H1 (cell line): ENCODE data around the gene SLC12A8. TPM values are rescaled to one million over a fixed set of nuclear protein-coding genes. Genes with fewer than 3 reads are reported as not detected.

Experiments
- CTCF ChIA-PET: fragments of 300-600 bp; sonication (Branson Sonifier 250); formaldehyde crosslinking; loops from one replicate; lab custom pipeline; 2021; ENCODE audit not compliant: partially characterized antibody; lab: Charles Lee
- POLR2A ChIA-PET: fragments of 300-600 bp; sonication (Branson Sonifier 250); formaldehyde crosslinking; loops from one replicate; lab custom pipeline; 2021; ENCODE audit warnings: inconsistent platforms; ENCODE audit not compliant: partially characterized antibody; lab: Charles Lee
- DNase-seq, 2 experiments: peaks; one replicate each; pipeline versions ENCODE4 v3.0.0 to v3.0.0-alpha.2; 2010 to 2022; ENCODE audit warnings: low spot score in 2 of 2, low read depth in 1 of 2, mixed read lengths in 1 of 2
- FAIRE-seq: peaks from 2 replicates; lab custom pipeline; 2011; peaks lifted over from hg19 to GRCh38; lab: Jason Lieb, UNC
- H2AFZ ChIP-seq: 2 replicates; pipeline ENCODE4 v1.8.1; 2012; ENCODE audit warnings: low read length, inconsistent platforms
- H2AK5ac ChIP-seq: 2 replicates; pipeline ENCODE4 v1.6.1; 2013; ENCODE audit warnings: low read depth, low read length
- H2BK120ac ChIP-seq: replicated peaks from 2 replicates; pipeline ENCODE3; 2013; ENCODE audit warnings: low read depth, low read length, inconsistent platforms
- H2BK12ac ChIP-seq: 2 replicates; pipeline ENCODE4 v1.6.1; 2013; ENCODE audit warnings: low read depth, low read length
- H2BK15ac ChIP-seq: 2 replicates; pipeline ENCODE4 v1.6.1; 2013; ENCODE audit warnings: low read length
- H2BK20ac ChIP-seq: 2 replicates; pipeline ENCODE4 v1.6.1; 2013; ENCODE audit warnings: low read length
- H2BK5ac ChIP-seq: 2 replicates; pipeline ENCODE4 v1.6.1; 2013; ENCODE audit warnings: low read depth, low read length
- H3K14ac ChIP-seq: 2 replicates; pipeline ENCODE4 v1.6.1; 2013; ENCODE audit warnings: inconsistent platforms; ENCODE audit not compliant: insufficient read length
- H3K18ac ChIP-seq: 2 replicates; pipeline ENCODE4 v1.6.1; 2013; ENCODE audit warnings: low read length; ENCODE audit errors: extremely low read depth
- H3K23ac ChIP-seq: 2 replicates; pipeline ENCODE4 v1.6.1; 2013; ENCODE audit warnings: inconsistent platforms; ENCODE audit not compliant: insufficient read length
- H3K23me2 ChIP-seq: 2 replicates; pipeline ENCODE4 v1.6.1; 2013; ENCODE audit warnings: low read depth, low read length
- H3K27ac ChIP-seq: 2 replicates; pipeline ENCODE4 v1.6.1; 2011; ENCODE audit warnings: low read depth, low read length, inconsistent platforms
- H3K27me3 ChIP-seq, 4 experiments: replicated peaks in 1 of 4; 1 replicate in 1 of 4; 2 replicates in 3 of 4; pipeline versions ENCODE4 v1.6.1 to v1.8.1; 2011 to 2013; ENCODE audit warnings: low read length in 3 of 4, mild to moderate bottlenecking in 3 of 4, inconsistent platforms in 2 of 4, mixed read lengths in 2 of 4, moderate library complexity in 1 of 4; ENCODE audit not compliant: control insufficient read depth in 3 of 4, insufficient read depth in 3 of 4; ENCODE audit errors: extremely low read depth in 1 of 4
- H3K36me3 ChIP-seq, 4 experiments: 2 replicates each; pipeline versions ENCODE4 v1.6.1 to v1.8.1; 2011 to 2013; ENCODE audit warnings: mild to moderate bottlenecking in 4 of 4, low read length in 3 of 4, moderate library complexity in 2 of 4, control low read depth in 1 of 4, inconsistent platforms in 1 of 4; ENCODE audit not compliant: insufficient read depth in 4 of 4, control insufficient read depth in 2 of 4
- H3K4ac ChIP-seq: replicated peaks from 2 replicates; pipeline ENCODE3; 2013; ENCODE audit warnings: low read length, low read depth, mixed read lengths, inconsistent platforms; ENCODE audit not compliant: insufficient read length
- H3K4me1 ChIP-seq, 4 experiments: replicated peaks in 1 of 4; 1 replicate in 1 of 4; 2 replicates in 3 of 4; pipeline versions ENCODE4 v1.6.1 to v1.8.1; 2011 to 2013; ENCODE audit warnings: low read length in 3 of 4, inconsistent platforms in 2 of 4, mixed read lengths in 1 of 4; ENCODE audit not compliant: insufficient read depth in 4 of 4, control insufficient read depth in 3 of 4
- H3K4me2 ChIP-seq, 2 experiments: 2 replicates each; pipeline versions ENCODE4 v1.6.1 to v1.8.1; 2011 to 2013; ENCODE audit warnings: low read depth in 2 of 2, low read length in 2 of 2, control low read depth in 1 of 2, inconsistent platforms in 1 of 2, mild to moderate bottlenecking in 1 of 2; ENCODE audit not compliant: insufficient read depth in 1 of 2
- H3K4me3 ChIP-seq, 4 experiments: fragments of 200-600, 300-600 bp in 1 of 4; sonication (generic), shearing (Covaris generic), sonication (Bioruptor Twin) in 1 of 4; 2 replicates each; pipeline versions ENCODE4 v1.5.1 to v1.8.1; 2011 to 2016; ENCODE audit warnings: low read length in 4 of 4, low read depth in 3 of 4, control low read depth in 2 of 4, inconsistent platforms in 2 of 4, mild to moderate bottlenecking in 2 of 4, mixed read lengths in 1 of 4, moderate library complexity in 1 of 4; ENCODE audit not compliant: insufficient read depth in 2 of 4; ENCODE audit errors: extremely low read depth in 1 of 4
- H3K56ac ChIP-seq: replicated peaks from 2 replicates; pipeline ENCODE3; 2013; ENCODE audit warnings: low read depth, mild to moderate bottlenecking, mixed read lengths, low read length, inconsistent platforms; ENCODE audit not compliant: insufficient read length
- H3K79me1 ChIP-seq: 2 replicates; pipeline ENCODE4 v1.6.1; 2013; ENCODE audit warnings: low read depth, low read length, control low read depth
- H3K79me2 ChIP-seq, 2 experiments: 2 replicates each; pipeline versions ENCODE4 v1.6.1 to v1.8.1; 2012 to 2013; ENCODE audit warnings: low read length in 2 of 2, mild to moderate bottlenecking in 2 of 2, inconsistent platforms in 1 of 2; ENCODE audit not compliant: insufficient read depth in 2 of 2, control insufficient read depth in 1 of 2
- H3K9ac ChIP-seq, 4 experiments: replicated peaks in 1 of 4; 1 replicate in 1 of 4; 2 replicates in 3 of 4; pipeline versions ENCODE4 v1.6.1 to v1.8.1; 2011 to 2013; ENCODE audit warnings: low read depth in 3 of 4, low read length in 3 of 4, control low read depth in 2 of 4, mild to moderate bottlenecking in 2 of 4, moderate library complexity in 2 of 4, inconsistent platforms in 1 of 4; ENCODE audit errors: extremely low read depth in 1 of 4
- H3K9me3 ChIP-seq, 2 experiments: 2 replicates each; pipeline versions ENCODE4 v1.6.1 to v1.8.1; 2012 to 2013; ENCODE audit warnings: mild to moderate bottlenecking in 2 of 2, moderate library complexity in 2 of 2, control low read depth in 1 of 2, inconsistent platforms in 1 of 2, low read depth in 1 of 2, low read length in 1 of 2, mixed read lengths in 1 of 2; ENCODE audit not compliant: insufficient read depth in 2 of 2
- H4K20me1 ChIP-seq, 2 experiments: replicated peaks in 1 of 2; 2 replicates each; pipeline versions ENCODE3 to v1.8.1; 2011 to 2013; ENCODE audit warnings: inconsistent platforms in 2 of 2, low read length in 2 of 2, mild to moderate bottlenecking in 1 of 2; ENCODE audit not compliant: insufficient read depth in 2 of 2, control insufficient read depth in 1 of 2
- H4K5ac ChIP-seq: 2 replicates; pipeline ENCODE4 v1.6.1; 2013; ENCODE audit warnings: low read length, low read depth, mixed read lengths, inconsistent platforms; ENCODE audit not compliant: insufficient read length
- H4K8ac ChIP-seq: 2 replicates; pipeline ENCODE4 v1.8.0; 2013; ENCODE audit warnings: mild to moderate bottlenecking, moderate library complexity, low read length, inconsistent platforms; ENCODE audit not compliant: insufficient read depth; ENCODE audit errors: extremely low read depth
- H4K91ac ChIP-seq: replicated peaks from 2 replicates; pipeline ENCODE3; 2013; ENCODE audit warnings: low read length, mixed read lengths, inconsistent platforms; ENCODE audit not compliant: insufficient read length
- E2F6 ChIP-seq: IDR thresholded peaks from 2 replicates; pipeline ENCODE4 v1.6.1; 2012; ENCODE audit warnings: inconsistent platforms
- EP300 ChIP-seq, 2 experiments: IDR thresholded peaks; 1 replicate in 1 of 2; 2 replicates in 1 of 2; pipeline ENCODE4 v1.6.1; 2011 to 2012; ENCODE audit warnings: low read depth in 2 of 2, low read length in 2 of 2, mild to moderate bottlenecking in 2 of 2, borderline replicate concordance in 1 of 2, inconsistent platforms in 1 of 2, moderate library complexity in 1 of 2
- POLR2AphosphoS5 ChIP-seq: IDR thresholded peaks from 2 replicates; pipeline ENCODE4 v1.6.1; 2011; ENCODE audit warnings: low read depth, low read length
- TBP ChIP-seq: IDR thresholded peaks from 2 replicates; pipeline ENCODE4 v1.6.1; 2011; ENCODE audit warnings: low read depth, low read length, improper control_type of control experiment
- WGBS, 2 experiments: shearing (Covaris generic) in 1 of 2; methylation state at CpG; one replicate each; pipeline versions ENCODE4 v1.1.6 to v1.1.7; 2013 to 2015; ENCODE audit warnings: low lambda C conversion rate in 2 of 2, mixed read lengths in 2 of 2, inconsistent platforms in 1 of 2, low coverage in 1 of 2, missing lambda C conversion rate in 1 of 2; ENCODE audit not compliant: insufficient replicate concordance in 2 of 2, insufficient coverage in 1 of 2, insufficient read length in 1 of 2; ENCODE audit errors: extremely low coverage in 1 of 2, missing lambda C conversion rate in 1 of 2; 5-methylcytosine and 5-hydroxymethylcytosine counted together
- polyA plus RNA-seq, 7 experiments: library from polyadenylated mRNA; depleted of rRNA in 3 of 7; stranded (reverse) in 5 of 7; unstranded in 2 of 7; fragments of >200 nt in 5 of 7; fragments of 200-250 nt in 2 of 7; gene quantifications; 1 replicate in 5 of 7; 2 replicates in 1 of 7; 4 replicates in 1 of 7; pipeline versions ENCODE4 v1.2.1 to v1.2.3, GENCODE V29; 2011 to 2013; ENCODE audit warnings: missing spikeins in 2 of 7, mixed read lengths in 2 of 7
- total RNA-seq: library from RNA; stranded (reverse); fragmentation: NEBNext Ultra II Directional; extraction: Animal tissue kit (Norgen Biotek cat#: 25700); gene quantifications from 2 replicates; pipeline ENCODE4 v1.2.1, GENCODE V29; 2021

The SLC12A8 gene
- total and polyA plus RNA-seq, 2 of the 8 experiments (the other 6 are each of a cell fraction or from before 2014, with no cell fraction given), result 13.7 to 14.4 TPM

- Histone ChIP-seq H2BK15ac (no peak overlapping the region), H3K36me3 (no peaks in the 10 kb centered on the region), H3K79me1 (no peaks in the 10 kb centered on the region; the same call in 1 of the 2 replicates), H3K27ac (no peak overlapping the region), H3K79me2 (no peaks in the 10 kb centered on the region), H2BK120ac (no peak overlapping the region), H2BK12ac (no peak overlapping the region), H2AFZ (no peak overlapping the region), H3K56ac (no peak overlapping the region), H4K20me1 (no peaks in the 10 kb centered on the region), H4K5ac (no peak overlapping the region), H4K8ac (no peak overlapping the region), H3K4me3 (no peak overlapping the region), H2AK5ac (no peak overlapping the region), H3K4me1 (peaks cover 0 to 8% (median 5%) of the 10 kb centered on the region in 4 experiments; a peak in 5 of 7 replicates), H3K4ac (no peak overlapping the region), H3K4me2 (no peak overlapping the region), H2BK20ac (no peak overlapping the region), H3K23me2 (no peaks in the 10 kb centered on the region), H4K91ac (no peak overlapping the region), H3K9me3 (no peaks in the 10 kb centered on the region), H2BK5ac (no peak overlapping the region), H3K23ac (no peak overlapping the region), H3K27me3 (no peaks in the 10 kb centered on the region), H3K18ac (no peak overlapping the region), H3K14ac (no peak overlapping the region), H3K9ac (no peak overlapping the region)
- no peak for FAIRE-seq
- CTCF ChIA-PET, result interaction anchor here (1.7 kb wide), 1 partner anchor 53 kb away, joined by 4 read pairs; no protein-coding TSS in a partner anchor
- peak in 1 of 2 experiments; percentile 22 for DNase-seq
- 89% methylated on average over 1 of the region's 1 CpG; no CpG with 5 or more reads in 1 of the 2 experiments for WGBS, 2 experiments
- POLR2A ChIA-PET, result no interaction called here
- TF ChIP-seq EP300 (IDR thresholded peaks at IDR 0.05; ENCODE audit: borderline replicate concordance in 1 of 2, low read depth in 2 of 2, low read length in 2 of 2) (no peak), TBP (no peak), E2F6 (no peak), POLR2AphosphoS5 (no peak)
These were observed 99.6 kb downstream of the SLC12A8 start for GRCh38 chr3:125112981-125113380.
